VCaP (cell line): ENCODE measurements around the gene ZBTB43.
A peak's percentile ranks its signal among the peaks of the same experiment; 100 is the strongest.

Experiments
- H3K27ac ChIP-seq: fragments of 450-650 bp; 2 replicates; pipeline ENCODE4 v1.5.1; 2017
- CTCF ChIP-seq: fragments of 450-650 bp; conservative IDR thresholded peaks from 2 replicates; pipeline ENCODE4 v1.5.1; 2017; ENCODE audit warnings: mild to moderate bottlenecking, moderate library complexity

The ZBTB43 gene

GRCh38 chr9:126861707-126862103 lies 56.9 kb downstream of the ZBTB43 start:
- H3K27ac ChIP-seq = peak overlapping the region; percentile 95
- TF ChIP-seq CTCF = no peak

GRCh38 chr9:126862104-126862761 lies 57.4 kb downstream of the ZBTB43 start:
- no peak for TF ChIP-seq CTCF
- H3K27ac ChIP-seq = peak overlapping the region; percentile 95; the same call in 1 of the 2 replicates

GRCh38 chr9:126864771-126865170 lies 59.9 kb downstream of the ZBTB43 start:
- no peak overlapping the region for H3K27ac ChIP-seq
- TF ChIP-seq CTCF = no peak

- no peak overlapping the region for H3K27ac ChIP-seq
Measured at GRCh38 chr9:126869368-126869767, 64.5 kb downstream of the ZBTB43 start.

GRCh38 chr9:126872516-126872915 lies 67.7 kb downstream of the ZBTB43 start:
- TF ChIP-seq CTCF = no peak
- H3K27ac ChIP-seq = no peak overlapping the region

More at GRCh38 chr9:126869368-126869767, 64.5 kb downstream of the ZBTB43 start:
- no peak for TF ChIP-seq CTCF

- TF ChIP-seq CTCF = no peak
- H3K27ac ChIP-seq = no peak overlapping the region
Measured at GRCh38 chr9:126874546-126875314, 69.9 kb downstream of the ZBTB43 start.

GRCh38 chr9:126875756-126876510 lies 71.1 kb downstream of the ZBTB43 start:
- no peak for TF ChIP-seq CTCF
- no peak overlapping the region for H3K27ac ChIP-seq
